Gastrocnemius medialis (tissue), 4 donors: ENCODE results near the gene ADARB2. TPM values are rescaled to one million over a fixed set of nuclear protein-coding genes. Genes with fewer than 3 reads are reported as not detected.

Source experiments
- ATAC-seq, 2 donors: fragments of 150-250 bp; one replicate each; pipeline ENCODE4 v1.9.1; 2016
- DNase-seq, 2 donors: peaks; one replicate each; pipeline ENCODE4 v3.0.0-alpha.2; 2019
- H3K27ac ChIP-seq, 4 donors: fragments of 200-600 bp; sonication (generic); 1 replicate in 1 of 4; 2 replicates in 3 of 4; pipeline ENCODE4 v1.5.1; 2016 to 2018; ENCODE audit warnings: mild to moderate bottlenecking in 2 of 4, moderate library complexity in 1 of 4
- H3K27me3 ChIP-seq, 3 donors: fragments of 200-600 bp; sonication (generic) in 2 of 3; 1 replicate in 1 of 3; 2 replicates in 2 of 3; pipeline versions ENCODE4 v1.5.1 to v1.6.0; 2016 to 2019; ENCODE audit warnings: mild to moderate bottlenecking in 1 of 3, moderate library complexity in 1 of 3
- H3K36me3 ChIP-seq, 2 donors: fragments of 200-600 bp; sonication (generic) in 1 of 2; one replicate each; pipeline ENCODE4 v1.5.1; 2017 to 2018
- H3K4me1 ChIP-seq, 2 donors: fragments of 200-600 bp; sonication (generic) in 1 of 2; one replicate each; pipeline ENCODE4 v1.5.1; 2016 to 2017; ENCODE audit warnings: mild to moderate bottlenecking in 2 of 2
- H3K4me3 ChIP-seq, 4 donors: fragments of 200-600 bp; sonication (generic) in 3 of 4; 1 replicate in 1 of 4; 2 replicates in 3 of 4; pipeline ENCODE4 v1.5.1; 2016 to 2019; ENCODE audit warnings: mild to moderate bottlenecking in 2 of 4
- H3K9me3 ChIP-seq, 3 donors: fragments of 200-600 bp; sonication (generic) in 2 of 3; 1 replicate in 1 of 3; 2 replicates in 2 of 3; pipeline ENCODE4 v1.5.1; 2016 to 2019
- POLR2A ChIP-seq, 2 donors: fragments of 450-650 bp; IDR thresholded peaks; one replicate each; pipeline ENCODE4 v1.6.1; 2017; ENCODE audit warnings: antibody characterized with exemption in 2 of 2, mild to moderate bottlenecking in 2 of 2, moderate library complexity in 2 of 2
- in situ Hi-C, 4 donors: fragments of 200-750 bp; cut with MboI; loops; one replicate each; pipeline versions ENCODE4 v1.15.0 to v1.8.0; 2017; ENCODE audit warnings: low sequenced_read_pairs in 4 of 4
- intact Hi-C: fragments of 100-400 bp; cut with DNase I; formaldehyde crosslinking; loops from one replicate; pipeline ENCODE4 v1.15.1; 2023; ENCODE audit warnings: low total_unique reads
- total RNA-seq, 4 donors: library from RNA; depleted of rRNA; stranded (reverse); fragments of >200 nt; gene quantifications; one replicate each; pipeline versions ENCODE4 v1.1.0 to v1.2.3, GENCODE V29; 2016
- TF ChIP-seq, protein P1 (sequence below), 5 experiments: fragments of 450-650 bp in 3 of 5; fragments of 200-600 bp in 2 of 5; sonication (generic) in 2 of 5; IDR thresholded peaks in 4 of 5; conservative IDR thresholded peaks in 1 of 5; 1 replicate in 4 of 5; 2 replicates in 1 of 5; pipeline ENCODE4 v1.5.1; 2016 to 2019; ENCODE audit warnings: antibody characterized with exemption in 5 of 5, mild to moderate bottlenecking in 3 of 5, moderate library complexity in 3 of 5

The ADARB2 gene
- total RNA-seq, 4 donors from 2014 or later: 0.07 to 0.87 (median 0.10) TPM

DNA sequence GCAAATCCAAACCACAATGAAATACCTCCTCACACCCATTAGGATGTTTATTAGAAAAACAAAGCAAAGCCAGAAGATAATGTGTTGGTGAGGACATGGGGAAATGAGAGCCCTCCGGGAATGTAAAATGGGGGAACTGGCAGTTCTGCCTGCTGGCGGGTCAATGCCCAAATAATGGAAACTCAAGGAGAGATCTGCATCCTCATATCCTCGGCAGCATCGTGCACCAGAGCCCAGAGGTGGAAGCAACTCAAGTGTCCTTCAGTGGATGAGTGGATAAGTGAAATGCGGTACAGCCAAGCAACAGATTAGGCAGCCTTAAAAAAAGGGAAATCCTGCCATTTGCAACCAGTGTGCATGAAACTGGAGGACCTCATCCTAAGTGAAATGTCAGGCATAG, 356.0 kb downstream of the ADARB2 start:
- in situ Hi-C loops (no loop called here), intact Hi-C loops (no loop called here)
- Histone ChIP-seq H3K36me3 (no peaks in the 10 kb centered on the region), H3K27me3 (peaks cover 3 to 13% (median 9%) of the 10 kb centered on the region in 3 donors), H3K4me1 (no peaks in the 10 kb centered on the region), H3K9me3 (no peaks in the 10 kb centered on the region), H3K4me3 (no peak overlapping the region), H3K27ac (no peak overlapping the region)
- ATAC-seq: no peak
- DNase-seq: no peak
- TF ChIP-seq, protein P1, sequence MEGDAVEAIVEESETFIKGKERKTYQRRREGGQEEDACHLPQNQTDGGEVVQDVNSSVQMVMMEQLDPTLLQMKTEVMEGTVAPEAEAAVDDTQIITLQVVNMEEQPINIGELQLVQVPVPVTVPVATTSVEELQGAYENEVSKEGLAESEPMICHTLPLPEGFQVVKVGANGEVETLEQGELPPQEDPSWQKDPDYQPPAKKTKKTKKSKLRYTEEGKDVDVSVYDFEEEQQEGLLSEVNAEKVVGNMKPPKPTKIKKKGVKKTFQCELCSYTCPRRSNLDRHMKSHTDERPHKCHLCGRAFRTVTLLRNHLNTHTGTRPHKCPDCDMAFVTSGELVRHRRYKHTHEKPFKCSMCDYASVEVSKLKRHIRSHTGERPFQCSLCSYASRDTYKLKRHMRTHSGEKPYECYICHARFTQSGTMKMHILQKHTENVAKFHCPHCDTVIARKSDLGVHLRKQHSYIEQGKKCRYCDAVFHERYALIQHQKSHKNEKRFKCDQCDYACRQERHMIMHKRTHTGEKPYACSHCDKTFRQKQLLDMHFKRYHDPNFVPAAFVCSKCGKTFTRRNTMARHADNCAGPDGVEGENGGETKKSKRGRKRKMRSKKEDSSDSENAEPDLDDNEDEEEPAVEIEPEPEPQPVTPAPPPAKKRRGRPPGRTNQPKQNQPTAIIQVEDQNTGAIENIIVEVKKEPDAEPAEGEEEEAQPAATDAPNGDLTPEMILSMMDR (IDR thresholded peaks at IDR 0.05 in 4 of 5, conservative IDR thresholded peaks at IDR 0.05 in 1 of 5): no peak
- TF ChIP-seq POLR2A (IDR thresholded peaks at IDR 0.05): no peak

DNA sequence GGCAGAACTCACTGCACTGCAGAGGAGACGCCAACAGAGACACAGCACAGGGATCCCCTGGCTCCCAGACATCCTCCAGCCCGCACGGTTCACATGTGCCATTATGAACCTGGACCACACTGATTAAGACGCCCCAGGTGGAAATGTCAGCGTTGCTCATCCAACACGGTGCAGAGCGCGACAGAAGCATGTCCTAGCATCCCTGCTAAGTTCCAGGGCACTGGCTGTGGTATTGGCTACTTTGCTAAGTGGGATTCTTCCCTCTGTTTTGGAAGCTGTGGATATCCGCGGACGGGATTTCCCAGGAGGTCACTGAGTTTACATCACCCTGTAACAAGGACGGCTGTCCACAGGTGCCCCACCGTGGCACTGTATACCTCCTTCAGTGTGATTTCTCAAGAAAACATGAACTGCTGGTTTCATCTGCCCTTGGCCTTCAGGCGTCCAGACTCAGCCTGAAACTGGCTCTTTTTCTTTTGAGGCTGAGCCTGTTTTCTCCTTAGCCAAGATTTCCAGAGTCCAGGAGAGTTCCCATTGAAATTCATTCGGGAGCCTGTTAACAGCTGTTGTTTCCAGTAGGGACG, 357.1 kb downstream of the ADARB2 start:
- no peaks in the 10 kb centered on the region for H3K4me1 ChIP-seq
- H3K27ac ChIP-seq: no peak overlapping the region
- no peak for DNase-seq
- no peak overlapping the region for H3K4me3 ChIP-seq
- ATAC-seq: peak in 1 of 2 donors; percentile 12
- intact Hi-C loops (no loop called here), in situ Hi-C loops (no loop called here)
- peaks cover 3 to 13% (median 9%) of the 10 kb centered on the region in 3 donors for H3K27me3 ChIP-seq
- TF ChIP-seq, protein P1 (IDR thresholded peaks at IDR 0.05 in 4 of 5, conservative IDR thresholded peaks at IDR 0.05 in 1 of 5): no peak
- no peak for TF ChIP-seq POLR2A (IDR thresholded peaks at IDR 0.05)
- H3K9me3 ChIP-seq: no peaks in the 10 kb centered on the region
- H3K36me3 ChIP-seq: no peaks in the 10 kb centered on the region

DNA sequence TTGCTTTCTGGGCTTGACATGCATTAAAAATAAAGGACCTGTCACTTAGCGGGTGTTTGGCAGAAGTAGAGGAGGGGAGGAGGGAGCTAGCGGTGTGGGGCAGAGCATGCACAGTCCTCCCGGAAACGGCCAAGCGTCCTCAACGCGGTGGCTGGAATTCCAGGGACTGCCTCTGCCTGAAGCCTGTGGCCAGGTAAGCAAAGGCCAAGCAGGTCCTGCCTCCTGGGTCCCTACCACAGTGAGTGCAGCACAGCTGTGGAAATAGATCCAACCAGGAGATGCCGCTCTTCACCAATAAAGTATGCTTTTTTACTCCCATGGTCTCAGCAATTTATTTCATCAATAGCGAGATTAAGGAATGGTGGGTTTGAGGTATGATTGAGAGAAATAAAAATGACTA, 357.7 kb downstream of the ADARB2 start:
- H3K27ac ChIP-seq: no peak overlapping the region
- intact Hi-C loops: no loop called here
- H3K9me3 ChIP-seq: no peaks in the 10 kb centered on the region
- in situ Hi-C loops: no loop called here
- DNase-seq (no peak), ATAC-seq (no peak)
- TF ChIP-seq, protein P1 (IDR thresholded peaks at IDR 0.05 in 4 of 5, conservative IDR thresholded peaks at IDR 0.05 in 1 of 5): no peak
- no peak for TF ChIP-seq POLR2A (IDR thresholded peaks at IDR 0.05)
- no peak overlapping the region for H3K4me3 ChIP-seq
- no peaks in the 10 kb centered on the region for H3K36me3 ChIP-seq
- H3K27me3 ChIP-seq: peaks cover 3 to 13% (median 9%) of the 10 kb centered on the region in 3 donors
- no peaks in the 10 kb centered on the region for H3K4me1 ChIP-seq

DNA sequence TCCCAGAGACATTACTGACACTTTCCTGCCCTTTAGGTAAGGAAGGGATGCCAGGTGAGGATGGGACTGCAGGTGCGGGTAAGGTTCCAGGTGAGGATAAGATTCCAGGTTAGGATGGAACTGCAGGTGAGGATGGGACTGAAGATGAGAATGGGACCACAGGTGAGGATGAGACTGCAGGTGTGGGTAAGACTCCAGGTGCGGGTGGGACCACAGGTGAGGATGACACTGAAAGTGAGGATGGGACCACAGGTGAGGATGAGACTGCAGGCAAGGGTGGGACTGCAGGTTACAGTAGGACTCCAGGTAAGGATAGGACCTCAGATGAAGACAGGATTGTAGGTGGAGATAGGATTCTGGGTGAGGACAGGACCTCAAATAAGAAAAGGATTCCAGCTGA, 358.9 kb downstream of the ADARB2 start:
- DNase-seq (no peak), ATAC-seq (no peak)
- H3K36me3 ChIP-seq: no peaks in the 10 kb centered on the region
- H3K27me3 ChIP-seq: peaks cover 3 to 13% (median 9%) of the 10 kb centered on the region in 3 donors
- H3K27ac ChIP-seq: no peak overlapping the region
- H3K9me3 ChIP-seq: no peaks in the 10 kb centered on the region
- intact Hi-C loops (no loop called here), in situ Hi-C loops (no loop called here)
- no peaks in the 10 kb centered on the region for H3K4me1 ChIP-seq
- no peak overlapping the region for H3K4me3 ChIP-seq
- TF ChIP-seq, protein P1 (IDR thresholded peaks at IDR 0.05 in 4 of 5, conservative IDR thresholded peaks at IDR 0.05 in 1 of 5): no peak
- no peak for TF ChIP-seq POLR2A (IDR thresholded peaks at IDR 0.05)
